ENCODE measurements around the gene CPNE4. TPM values are rescaled to one million over a fixed set of nuclear protein-coding genes. Genes with fewer than 3 reads are reported as not detected.

Gene CPNE4
- total RNA-seq, 2 experiments from 2014 or later, result not detected

- intact Hi-C loops (cut with micrococcal nuclease), result no loop called here
- peaks cover 3% of the 10 kb centered on the region for H3K27me3 Mint-ChIP-seq
These were observed 101.1 kb downstream of the CPNE4 start for GRCh38 chr3:131933665-131934064.

DNA sequence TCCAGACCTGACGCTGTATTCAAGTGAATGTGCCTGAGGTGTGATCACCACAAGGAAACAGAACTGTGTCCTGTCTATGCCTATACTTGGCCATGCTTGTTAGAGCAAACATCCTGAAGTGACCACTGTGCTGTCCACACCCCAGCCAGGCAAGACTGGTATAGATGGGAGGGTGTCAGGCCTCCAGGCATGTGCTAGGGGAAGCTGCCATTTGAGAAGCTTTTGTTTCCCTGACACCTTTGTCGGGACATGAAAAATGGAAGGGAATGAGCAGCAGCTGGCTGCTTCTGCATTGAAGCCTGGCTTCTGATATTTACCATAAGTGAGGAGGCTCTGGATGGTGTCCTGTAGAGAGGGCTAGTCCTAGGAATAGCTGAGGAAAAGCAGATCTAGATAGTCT, 106.2 kb downstream of the CPNE4 start:
- intact Hi-C loops (cut with micrococcal nuclease), result no loop called here
- ATAC-seq (no peak), DNase-seq (no peak)
- no peaks in the 10 kb centered on the region for H3K36me3 Mint-ChIP-seq (ENCODE audit: low read depth)
- CTCF ChIA-PET, result no interaction called here
- H3K4me3 Mint-ChIP-seq, result no peak overlapping the region
- no peaks in the 10 kb centered on the region for H3K9me3 Mint-ChIP-seq
- TF ChIP-seq, protein P1, sequence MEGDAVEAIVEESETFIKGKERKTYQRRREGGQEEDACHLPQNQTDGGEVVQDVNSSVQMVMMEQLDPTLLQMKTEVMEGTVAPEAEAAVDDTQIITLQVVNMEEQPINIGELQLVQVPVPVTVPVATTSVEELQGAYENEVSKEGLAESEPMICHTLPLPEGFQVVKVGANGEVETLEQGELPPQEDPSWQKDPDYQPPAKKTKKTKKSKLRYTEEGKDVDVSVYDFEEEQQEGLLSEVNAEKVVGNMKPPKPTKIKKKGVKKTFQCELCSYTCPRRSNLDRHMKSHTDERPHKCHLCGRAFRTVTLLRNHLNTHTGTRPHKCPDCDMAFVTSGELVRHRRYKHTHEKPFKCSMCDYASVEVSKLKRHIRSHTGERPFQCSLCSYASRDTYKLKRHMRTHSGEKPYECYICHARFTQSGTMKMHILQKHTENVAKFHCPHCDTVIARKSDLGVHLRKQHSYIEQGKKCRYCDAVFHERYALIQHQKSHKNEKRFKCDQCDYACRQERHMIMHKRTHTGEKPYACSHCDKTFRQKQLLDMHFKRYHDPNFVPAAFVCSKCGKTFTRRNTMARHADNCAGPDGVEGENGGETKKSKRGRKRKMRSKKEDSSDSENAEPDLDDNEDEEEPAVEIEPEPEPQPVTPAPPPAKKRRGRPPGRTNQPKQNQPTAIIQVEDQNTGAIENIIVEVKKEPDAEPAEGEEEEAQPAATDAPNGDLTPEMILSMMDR (IDR thresholded peaks at IDR 0.05), result no peak
- H3K27me3 Mint-ChIP-seq, result peaks cover 4% of the 10 kb centered on the region
- H3K4me1 Mint-ChIP-seq (ENCODE audit: low read depth), result no peaks in the 10 kb centered on the region
- POLR2A ChIA-PET, result no interaction called here
- H3K27ac Mint-ChIP-seq, result no peak overlapping the region

More at GRCh38 chr3:131933665-131934064, 101.1 kb downstream of the CPNE4 start:
- H3K4me1 Mint-ChIP-seq (ENCODE audit: low read depth), result no peaks in the 10 kb centered on the region
- no peak for ATAC-seq
- ChIA-PET CTCF (no interaction called here), POLR2A (no interaction called here)
- TF ChIP-seq, protein P1 (IDR thresholded peaks at IDR 0.05), result no peak
- DNase-seq, result no peak
- H3K36me3 Mint-ChIP-seq (ENCODE audit: low read depth), result no peaks in the 10 kb centered on the region
- H3K4me3 Mint-ChIP-seq, result no peak overlapping the region
- no peak overlapping the region for H3K27ac Mint-ChIP-seq
- peaks cover 3% of the 10 kb centered on the region for H3K9me3 Mint-ChIP-seq

DNA sequence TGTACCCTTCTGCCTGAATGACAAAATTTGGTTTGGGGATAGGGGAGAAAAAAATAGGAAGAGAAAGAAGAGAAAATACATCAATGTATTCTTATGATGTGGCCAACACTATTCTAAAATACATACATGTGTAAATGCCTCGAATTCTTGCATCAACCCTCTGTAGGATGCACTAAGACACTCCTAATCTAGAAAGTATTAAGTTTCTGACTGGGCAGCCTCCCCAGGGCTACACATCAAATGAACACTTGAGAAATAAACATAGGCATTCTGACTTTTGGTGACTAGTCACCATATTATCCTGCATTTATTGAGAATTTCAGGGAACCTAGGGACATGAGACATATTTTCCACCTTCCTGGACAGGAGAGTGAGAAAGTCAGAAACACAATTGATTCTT, 109.2 kb downstream of the CPNE4 start:
- no peaks in the 10 kb centered on the region for H3K36me3 Mint-ChIP-seq (ENCODE audit: low read depth)
- intact Hi-C loops (cut with micrococcal nuclease), result no loop called here
- ChIA-PET CTCF (no interaction called here), POLR2A (no interaction called here)
- DNase-seq, result no peak
- no peak overlapping the region for H3K4me3 Mint-ChIP-seq
- H3K27me3 Mint-ChIP-seq, result peaks cover 4% of the 10 kb centered on the region
- TF ChIP-seq, protein P1 (IDR thresholded peaks at IDR 0.05), result no peak
- ATAC-seq, result no peak
- H3K4me1 Mint-ChIP-seq (ENCODE audit: low read depth), result no peaks in the 10 kb centered on the region
- H3K27ac Mint-ChIP-seq, result no peak overlapping the region
- no peaks in the 10 kb centered on the region for H3K9me3 Mint-ChIP-seq

DNA sequence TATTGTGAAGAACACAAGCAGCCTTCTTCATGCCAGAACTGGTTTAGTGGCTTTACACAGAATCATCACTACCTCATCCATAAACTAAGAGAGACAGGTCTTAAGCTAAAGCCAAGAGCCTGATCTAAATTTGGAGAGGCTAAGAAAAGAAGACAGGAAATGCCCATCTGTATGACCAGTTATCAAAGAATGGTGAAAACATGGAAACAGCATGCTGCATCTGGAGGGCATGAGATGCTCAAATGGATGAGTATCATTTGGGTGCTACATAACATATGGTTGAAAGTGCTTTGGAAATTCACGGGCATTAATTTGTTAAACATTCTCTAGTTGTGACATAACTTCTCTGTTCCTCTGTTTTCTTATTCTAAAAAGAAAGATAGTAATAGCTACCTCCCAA, 112.5 kb downstream of the CPNE4 start:
- H3K36me3 Mint-ChIP-seq (ENCODE audit: low read depth), result no peaks in the 10 kb centered on the region
- H3K27me3 Mint-ChIP-seq, result peaks cover 4% of the 10 kb centered on the region
- ATAC-seq (no peak), DNase-seq (no peak)
- intact Hi-C loops (cut with micrococcal nuclease), result no loop called here
- H3K4me1 Mint-ChIP-seq (ENCODE audit: low read depth), result no peaks in the 10 kb centered on the region
- TF ChIP-seq, protein P1 (IDR thresholded peaks at IDR 0.05), result no peak
- POLR2A ChIA-PET, result interaction anchor here (0.6 kb wide), 1 partner anchor 220 kb away, joined by 3 read pairs; no protein-coding TSS in a partner anchor
- CTCF ChIA-PET, result no interaction called here
- no peaks in the 10 kb centered on the region for H3K9me3 Mint-ChIP-seq
- no peak overlapping the region for H3K4me3 Mint-ChIP-seq
- no peak overlapping the region for H3K27ac Mint-ChIP-seq

- no peak overlapping the region for H3K27ac Mint-ChIP-seq
- intact Hi-C loops (cut with micrococcal nuclease), result no loop called here
- peaks cover 1% of the 10 kb centered on the region for H3K27me3 Mint-ChIP-seq
- no peaks in the 10 kb centered on the region for H3K4me1 Mint-ChIP-seq (ENCODE audit: low read depth)
- ATAC-seq, result no peak
- no peak overlapping the region for H3K4me3 Mint-ChIP-seq
- no peaks in the 10 kb centered on the region for H3K36me3 Mint-ChIP-seq (ENCODE audit: low read depth)
- TF ChIP-seq, protein P1 (IDR thresholded peaks at IDR 0.05), result no peak
- ChIA-PET POLR2A (no interaction called here), CTCF (no interaction called here)
- no peak for DNase-seq
- no peaks in the 10 kb centered on the region for H3K9me3 Mint-ChIP-seq
These were observed 117.8 kb downstream of the CPNE4 start for GRCh38 chr3:131917006-131917405.

Data from activated CD8-positive, alpha-beta T cell treated with anti-CD3 and anti-CD28 coated beads for 36 hours (primary cell).